HepG2 (cell line): Measurements from ENCODE around the gene RAC3. TPM values are rescaled to one million over a fixed set of nuclear protein-coding genes. Genes with fewer than 3 reads are reported as not detected.

Experiments
- ARNT ChIP-seq: fragments of 450-650 bp; IDR thresholded peaks from 2 replicates; pipeline ENCODE4 v1.6.1; 2017
- BRD4 ChIP-seq: sonication (generic); formaldehyde crosslinking; IDR thresholded peaks from 2 replicates; pipeline ENCODE4 v1.4.0; 2020; ENCODE audit warnings: missing genetic modification reagents
- CREB3 ChIP-seq: sonication (generic); formaldehyde crosslinking; IDR thresholded peaks from 2 replicates; pipeline ENCODE4 v1.5.0; 2020; ENCODE audit warnings: missing genetic modification reagents
- ETV6 ChIP-seq: sonication (generic); formaldehyde crosslinking; conservative IDR thresholded peaks from 2 replicates; pipeline ENCODE4 v1.4.0; 2020; ENCODE audit warnings: missing genetic modification reagents
- EZH2 ChIP-seq: conservative IDR thresholded peaks from 2 replicates; pipeline ENCODE4 v1.6.1; 2012; ENCODE audit warnings: mild to moderate bottlenecking, low read depth, low read length, moderate library complexity
- GABPB1 ChIP-seq: IDR thresholded peaks from 2 replicates; pipeline ENCODE4 v1.6.1; 2016; ENCODE audit warnings: mild to moderate bottlenecking, missing genetic modification reagents, moderate library complexity, missing compliant biosample characterization
- GLI4 ChIP-seq: sonication (generic); formaldehyde crosslinking; IDR thresholded peaks from 2 replicates; pipeline ENCODE4 v1.5.1; 2020; ENCODE audit warnings: missing genetic modification reagents, mild to moderate bottlenecking, moderate library complexity, borderline replicate concordance
- HNRNPLL ChIP-seq: fragments of 200-400 bp; formaldehyde crosslinking; IDR thresholded peaks from 2 replicates; pipeline ENCODE4 v1.6.1; 2017; ENCODE audit warnings: mild to moderate bottlenecking, low read depth, low read length; ENCODE audit not compliant: poor library complexity, severe bottlenecking
- HOXD1 ChIP-seq: sonication (generic); formaldehyde crosslinking; IDR thresholded peaks from 2 replicates; pipeline ENCODE4 v1.5.0; 2020; ENCODE audit warnings: missing genetic modification reagents
- IRF2 ChIP-seq: IDR thresholded peaks from 2 replicates; pipeline ENCODE4 v1.6.1; 2018; ENCODE audit warnings: missing genetic modification reagents, missing compliant biosample characterization
- JUN ChIP-seq: sonication (generic); formaldehyde crosslinking; IDR thresholded peaks from 2 replicates; pipeline ENCODE4 v1.4.0; 2020; ENCODE audit warnings: mild to moderate bottlenecking, missing genetic modification reagents
- KDM6A ChIP-seq: IDR thresholded peaks from 2 replicates; pipeline ENCODE4 v1.6.1; 2016; ENCODE audit warnings: low read depth
- NFKBIZ ChIP-seq: IDR thresholded peaks from 2 replicates; pipeline ENCODE4 v1.6.1; 2018; ENCODE audit warnings: missing genetic modification reagents, missing compliant biosample characterization
- POLR2AphosphoS5 ChIP-seq: IDR thresholded peaks from 2 replicates; pipeline ENCODE4 v1.6.1; 2012; ENCODE audit warnings: low read depth, low read length
- PRDM15 ChIP-seq: sonication (generic); formaldehyde crosslinking; IDR thresholded peaks from 2 replicates; pipeline ENCODE4 v1.4.0; 2020; ENCODE audit warnings: missing genetic modification reagents
- REL ChIP-seq: sonication (generic); formaldehyde crosslinking; conservative IDR thresholded peaks from 2 replicates; pipeline ENCODE4 v1.8.0; 2022; ENCODE audit warnings: mild to moderate bottlenecking, missing genetic modification reagents, moderate library complexity
- SNAPC5 ChIP-seq: sonication (generic); formaldehyde crosslinking; IDR thresholded peaks from 2 replicates; pipeline ENCODE4 v1.8.1; 2023; ENCODE audit warnings: mild to moderate bottlenecking, missing genetic modification reagents, borderline replicate concordance
- TRIM22 ChIP-seq: fragments of 450-650 bp; IDR thresholded peaks from 2 replicates; pipeline ENCODE4 v1.6.1; 2017
- ZBTB1 ChIP-seq: sonication (generic); formaldehyde crosslinking; IDR thresholded peaks from 2 replicates; pipeline ENCODE4 v1.4.0; 2020; ENCODE audit warnings: missing genetic modification reagents, borderline replicate concordance
- ZKSCAN1 ChIP-seq: fragments of 150-350 bp; IDR thresholded peaks from 2 replicates; pipeline ENCODE4 v1.6.1; 2014; ENCODE audit warnings: low read length
- ZNF234 ChIP-seq: sonication (generic); formaldehyde crosslinking; conservative IDR thresholded peaks from 2 replicates; pipeline ENCODE4 v1.5.1; 2020; ENCODE audit warnings: mild to moderate bottlenecking, missing genetic modification reagents
- ZNF274 ChIP-seq: sonication (generic); formaldehyde crosslinking; IDR thresholded peaks from 2 replicates; pipeline ENCODE4 v1.5.1; 2020; ENCODE audit warnings: mild to moderate bottlenecking, missing genetic modification reagents
- ZNF567 ChIP-seq: sonication (generic); formaldehyde crosslinking; IDR thresholded peaks from 2 replicates; pipeline ENCODE4 v1.8.1; 2023; ENCODE audit warnings: mild to moderate bottlenecking, missing genetic modification reagents, borderline replicate concordance
- ZNF569 ChIP-seq: sonication (generic); formaldehyde crosslinking; IDR thresholded peaks from 2 replicates; pipeline ENCODE4 v1.5.0; 2020; ENCODE audit warnings: mild to moderate bottlenecking, missing genetic modification reagents, moderate library complexity, borderline replicate concordance
- ZNF703 ChIP-seq: sonication (generic); formaldehyde crosslinking; IDR thresholded peaks from 2 replicates; pipeline ENCODE4 v1.5.1; 2020; ENCODE audit warnings: missing genetic modification reagents, mild to moderate bottlenecking, moderate library complexity, borderline replicate concordance
- ZNF749 ChIP-seq: sonication (generic); formaldehyde crosslinking; IDR thresholded peaks from 2 replicates; pipeline ENCODE4 v1.8.0; 2022; ENCODE audit warnings: mild to moderate bottlenecking, missing genetic modification reagents, moderate library complexity, borderline replicate concordance
- polyA plus RNA-seq, 8 experiments: library from polyadenylated mRNA; depleted of rRNA in 3 of 8; stranded (reverse) in 7 of 8; unstranded in 1 of 8; fragments of >200 nt; fragmentation: Illumina TruSeq in 4 of 8; extraction: Trizol in 4 of 8; gene quantifications; 2 replicates each; pipeline versions ENCODE4 v1.2.1 to v1.2.3, GENCODE V29; 2011 to 2016; ENCODE audit warnings: low read depth in 4 of 8, missing spikeins in 1 of 8, mixed read lengths in 1 of 8; ENCODE audit not compliant: insufficient read depth in 1 of 8
- total RNA-seq, 5 experiments: library from RNA; depleted of rRNA; stranded (reverse); fragments of >200 nt; fragmentation: Illumina TruSeq; extraction: Trizol; gene quantifications; 2 replicates each; pipeline ENCODE4 v1.2.3, GENCODE V29; 2016; ENCODE audit warnings: low read depth in 1 of 5

RAC3 gene
- total and polyA plus RNA-seq, 2 of the 13 experiments (the other 11 are each of a cell fraction or from before 2014, with no cell fraction given): 10.5 to 21.3 TPM

GRCh38 chr17:82018152-82018988, 13.1 kb upstream of the RAC3 start (continued):
- TF ChIP-seq ZNF274 (CRISPR knock-in tag) (no peak), POLR2AphosphoS5 (peak; percentile 45), GABPB1 (CRISPR knock-in tag) (peak; percentile 14; the same call in 1 of the 2 replicates), JUN (CRISPR knock-in tag) (no peak), IRF2 (CRISPR knock-in tag) (no peak), SNAPC5 (CRISPR knock-in tag) (no peak), ZBTB1 (CRISPR knock-in tag) (no peak), PRDM15 (CRISPR knock-in tag) (no peak; the same call in 1 of the 2 replicates), HOXD1 (CRISPR knock-in tag) (no peak), GLI4 (CRISPR knock-in tag) (no peak), ZNF703 (CRISPR knock-in tag) (no peak), REL (CRISPR knock-in tag) (0 out of 2 replicates have a peak, but pooled peaks have one; percentile 40), CREB3 (CRISPR knock-in tag) (no peak), BRD4 (CRISPR knock-in tag) (no peak), TRIM22 (no peak), ZNF749 (CRISPR knock-in tag) (no peak), ZKSCAN1 (no peak), HNRNPLL (no peak), ZNF567 (CRISPR knock-in tag) (no peak; the same call in 1 of the 2 replicates), ZNF234 (CRISPR knock-in tag) (no peak), ZNF569 (CRISPR knock-in tag) (no peak), KDM6A (CRISPR knock-in tag) (no peak), ARNT (no peak), ETV6 (no peak), NFKBIZ (CRISPR knock-in tag) (no peak), EZH2 (no peak)
